ENCODE measurements around the gene ECHS1.
"Not testable (repeated sequence)": the region's sequence is repeated elsewhere in the genome, so short reads cannot be mapped to it uniquely, and the experiment has no call there.

The ECHS1 gene

GRCh38 chr10:133375357-133376115, 2.4 kb upstream of the ECHS1 start:
- no peak overlapping the region for H3K27ac ChIP-seq
- TF ChIP-seq ZFX (IDR thresholded peaks at IDR 0.05; ENCODE audit: borderline replicate concordance) (no peak), CTCF (IDR thresholded peaks at IDR 0.05) (no peak)

GRCh38 chr10:133372507-133372906, 647 bp downstream of the ECHS1 start:
- H3K27ac ChIP-seq, result peak overlapping the region; percentile 85
- TF ChIP-seq ZFX (IDR thresholded peaks at IDR 0.05; ENCODE audit: borderline replicate concordance) (no peak), CTCF (IDR thresholded peaks at IDR 0.05) (no peak)

GRCh38 chr10:133370030-133370786, 2.9 kb downstream of the ECHS1 start:
- H3K27ac ChIP-seq, result no peak overlapping the region
- TF ChIP-seq ZFX (IDR thresholded peaks at IDR 0.05; ENCODE audit: borderline replicate concordance) (no peak), CTCF (IDR thresholded peaks at IDR 0.05) (no peak)

- TF ChIP-seq ZFX (IDR thresholded peaks at IDR 0.05; ENCODE audit: borderline replicate concordance), result no peak
- no peak for TF ChIP-seq CTCF (IDR thresholded peaks at IDR 0.05)
Measured at GRCh38 chr10:133368153-133368552, 5.0 kb downstream of the ECHS1 start.

GRCh38 chr10:133367461-133367860, 5.7 kb downstream of the ECHS1 start:
- not testable (repeated sequence) for H3K27ac ChIP-seq

More at GRCh38 chr10:133368153-133368552, 5.0 kb downstream of the ECHS1 start:
- H3K27ac ChIP-seq, result no peak overlapping the region

- TF ChIP-seq CTCF (IDR thresholded peaks at IDR 0.05), result no peak
- no peak overlapping the region for H3K27ac ChIP-seq
Measured at GRCh38 chr10:133366751-133367150, 6.4 kb downstream of the ECHS1 start.

- TF ChIP-seq ZFX (IDR thresholded peaks at IDR 0.05; ENCODE audit: borderline replicate concordance), result no peak
- TF ChIP-seq CTCF (IDR thresholded peaks at IDR 0.05), result no peak
- no peak overlapping the region for H3K27ac ChIP-seq
Measured at GRCh38 chr10:133366130-133366478, 7.0 kb downstream of the ECHS1 start.

Data from 22Rv1 (cell line).